ENCODE measurements around the gene BTBD10. TPM values are rescaled to one million over a fixed set of nuclear protein-coding genes. Genes with fewer than 3 reads are reported as not detected.

Gene BTBD10
- total RNA-seq, 1 experiment from 2014 or later: 18.4 TPM

DNA sequence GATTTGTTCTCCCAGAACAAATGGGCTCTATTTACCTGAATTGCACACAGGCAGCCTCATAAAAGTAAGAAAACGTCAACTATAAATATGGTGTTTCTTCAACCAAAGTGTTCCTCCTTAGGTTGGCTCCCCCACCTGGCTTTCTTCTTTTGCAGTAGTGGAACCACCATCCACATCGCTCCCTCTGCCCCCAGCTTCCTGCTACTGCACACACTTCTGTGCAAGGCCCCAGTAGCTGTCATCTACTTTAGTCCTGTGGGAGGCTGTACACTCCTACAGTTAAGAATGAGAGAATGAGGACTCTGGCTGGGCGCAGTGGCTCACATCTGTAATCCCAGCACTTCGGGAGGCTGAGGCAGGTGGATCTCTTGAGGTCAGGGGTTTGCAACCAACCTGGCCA is 95.9 kb downstream of the BTBD10 start:
- TF ChIP-seq EZH2 (IDR thresholded peaks at IDR 0.05; ENCODE audit: borderline replicate concordance, low read depth, low read length, poor library complexity, severe bottlenecking): no peak
- TF ChIP-seq, protein P1, sequence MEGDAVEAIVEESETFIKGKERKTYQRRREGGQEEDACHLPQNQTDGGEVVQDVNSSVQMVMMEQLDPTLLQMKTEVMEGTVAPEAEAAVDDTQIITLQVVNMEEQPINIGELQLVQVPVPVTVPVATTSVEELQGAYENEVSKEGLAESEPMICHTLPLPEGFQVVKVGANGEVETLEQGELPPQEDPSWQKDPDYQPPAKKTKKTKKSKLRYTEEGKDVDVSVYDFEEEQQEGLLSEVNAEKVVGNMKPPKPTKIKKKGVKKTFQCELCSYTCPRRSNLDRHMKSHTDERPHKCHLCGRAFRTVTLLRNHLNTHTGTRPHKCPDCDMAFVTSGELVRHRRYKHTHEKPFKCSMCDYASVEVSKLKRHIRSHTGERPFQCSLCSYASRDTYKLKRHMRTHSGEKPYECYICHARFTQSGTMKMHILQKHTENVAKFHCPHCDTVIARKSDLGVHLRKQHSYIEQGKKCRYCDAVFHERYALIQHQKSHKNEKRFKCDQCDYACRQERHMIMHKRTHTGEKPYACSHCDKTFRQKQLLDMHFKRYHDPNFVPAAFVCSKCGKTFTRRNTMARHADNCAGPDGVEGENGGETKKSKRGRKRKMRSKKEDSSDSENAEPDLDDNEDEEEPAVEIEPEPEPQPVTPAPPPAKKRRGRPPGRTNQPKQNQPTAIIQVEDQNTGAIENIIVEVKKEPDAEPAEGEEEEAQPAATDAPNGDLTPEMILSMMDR (conservative IDR thresholded peaks at IDR 0.05; ENCODE audit: low read depth, low read length): no peak
- Histone ChIP-seq H3K4me1 (ENCODE audit: insufficient read depth, low read length, poor library complexity, severe bottlenecking) (no peaks in the 10 kb centered on the region), H3K27ac (ENCODE audit: low read depth, low read length, poor library complexity, severe bottlenecking) (no peak overlapping the region), H3K36me3 (ENCODE audit: insufficient read depth, low read length, poor library complexity, severe bottlenecking) (no peaks in the 10 kb centered on the region), H3K4me3 (ENCODE audit: low read depth, low read length, poor library complexity, severe bottlenecking) (no peak overlapping the region), H3K9me3 (ENCODE audit: low read depth, low read length, poor library complexity, severe bottlenecking) (no peaks in the 10 kb centered on the region), H3K27me3 (replicated peaks; ENCODE audit: insufficient read depth, low read depth, low read length, poor library complexity) (no peaks in the 10 kb centered on the region)
- no TSS peak for BruUV-seq (replicated peaks)
- CTCF ChIA-PET: no interaction called here
- DNase-seq (ENCODE audit: low spot score): no peak
- POLR2A ChIA-PET (ENCODE audit: low non-redundant PET): no interaction called here
- intact Hi-C loops (cut with micrococcal nuclease; ENCODE audit: unreplicated experiment): no loop called here

DNA sequence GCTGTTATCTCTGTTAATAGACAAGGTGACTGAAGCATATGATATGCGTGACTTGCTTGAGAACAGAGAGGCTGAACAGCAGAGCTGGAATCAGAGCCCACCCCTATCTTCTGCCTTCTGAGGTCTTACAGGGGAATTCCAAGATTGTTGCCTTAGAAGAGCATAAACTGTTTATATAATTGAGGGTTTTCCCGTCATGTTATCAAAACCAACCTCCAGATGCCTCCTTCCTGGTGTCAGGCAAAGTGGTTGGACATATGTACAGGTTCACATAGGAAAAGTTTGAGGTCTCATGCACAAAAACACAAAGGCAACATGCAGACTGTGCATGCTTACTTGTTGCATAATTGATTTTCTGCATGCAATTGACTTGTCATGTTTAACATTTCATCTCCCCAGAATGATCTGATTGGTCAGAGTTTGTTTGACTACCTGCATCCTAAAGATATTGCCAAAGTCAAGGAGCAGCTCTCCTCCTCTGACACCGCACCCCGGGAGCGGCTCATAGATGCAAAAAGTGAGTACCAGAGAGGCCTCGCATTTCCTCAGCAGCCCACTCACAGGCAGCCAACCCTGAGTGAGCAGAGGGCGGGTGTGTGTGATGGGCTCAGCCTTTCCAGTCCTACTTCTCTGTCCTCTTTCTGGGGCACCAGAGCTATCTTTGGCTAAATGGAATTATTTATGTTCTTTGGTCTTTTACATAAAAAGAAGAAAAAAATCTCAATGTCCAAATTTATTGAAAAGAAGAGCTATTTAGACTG is 96.6 kb downstream of the BTBD10 start:
- no peaks in the 10 kb centered on the region for H3K27me3 ChIP-seq (replicated peaks; ENCODE audit: insufficient read depth, low read depth, low read length, poor library complexity)
- H3K4me3 ChIP-seq (ENCODE audit: low read depth, low read length, poor library complexity, severe bottlenecking): no peak overlapping the region
- POLR2A ChIA-PET (ENCODE audit: low non-redundant PET): interaction anchor here (0.5 kb wide), 1 partner anchor 159 kb away, joined by 4 read pairs; no protein-coding TSS in a partner anchor
- H3K4me1 ChIP-seq (ENCODE audit: insufficient read depth, low read length, poor library complexity, severe bottlenecking): no peaks in the 10 kb centered on the region
- no peak for TF ChIP-seq EZH2 (IDR thresholded peaks at IDR 0.05; ENCODE audit: borderline replicate concordance, low read depth, low read length, poor library complexity, severe bottlenecking)
- TF ChIP-seq, protein P1 (conservative IDR thresholded peaks at IDR 0.05; ENCODE audit: low read depth, low read length): no peak
- no peaks in the 10 kb centered on the region for H3K9me3 ChIP-seq (ENCODE audit: low read depth, low read length, poor library complexity, severe bottlenecking)
- H3K27ac ChIP-seq (ENCODE audit: low read depth, low read length, poor library complexity, severe bottlenecking): no peak overlapping the region
- intact Hi-C loops (cut with micrococcal nuclease; ENCODE audit: unreplicated experiment): no loop called here
- no TSS peak for BruUV-seq (replicated peaks)
- CTCF ChIA-PET: interaction anchor here (0.5 kb wide), 1 partner anchor 1089 kb away, joined by 6 read pairs; no protein-coding TSS in a partner anchor
- H3K36me3 ChIP-seq (ENCODE audit: insufficient read depth, low read length, poor library complexity, severe bottlenecking): no peaks in the 10 kb centered on the region
- no peak for DNase-seq (ENCODE audit: low spot score)

DNA sequence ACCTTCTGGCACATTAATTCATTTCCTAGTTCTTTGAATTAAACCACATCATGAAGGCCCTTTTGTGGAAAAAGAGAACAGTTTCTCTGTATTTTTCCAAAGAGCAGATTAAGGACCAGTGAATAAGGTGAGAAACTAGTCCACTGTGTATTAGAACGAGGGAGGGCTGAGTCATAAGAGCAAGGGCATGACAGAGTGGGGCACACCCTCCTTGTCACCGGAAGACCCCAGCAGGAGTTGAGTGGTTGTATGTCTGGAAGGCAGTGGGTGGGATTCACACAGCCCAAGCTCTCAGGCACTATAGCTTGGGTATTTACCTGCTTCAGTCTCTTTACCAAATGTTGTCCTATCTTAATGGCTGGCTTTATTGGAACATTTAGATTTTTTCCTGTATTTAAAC is 98.6 kb downstream of the BTBD10 start:
- Histone ChIP-seq H3K4me3 (ENCODE audit: low read depth, low read length, poor library complexity, severe bottlenecking) (no peak overlapping the region), H3K27me3 (replicated peaks; ENCODE audit: insufficient read depth, low read depth, low read length, poor library complexity) (no peaks in the 10 kb centered on the region), H3K4me1 (ENCODE audit: insufficient read depth, low read length, poor library complexity, severe bottlenecking) (no peaks in the 10 kb centered on the region), H3K27ac (ENCODE audit: low read depth, low read length, poor library complexity, severe bottlenecking) (no peak overlapping the region), H3K36me3 (ENCODE audit: insufficient read depth, low read length, poor library complexity, severe bottlenecking) (no peaks in the 10 kb centered on the region), H3K9me3 (ENCODE audit: low read depth, low read length, poor library complexity, severe bottlenecking) (no peaks in the 10 kb centered on the region)
- POLR2A ChIA-PET (ENCODE audit: low non-redundant PET): no interaction called here
- CTCF ChIA-PET: no interaction called here
- TF ChIP-seq, protein P1 (conservative IDR thresholded peaks at IDR 0.05; ENCODE audit: low read depth, low read length): no peak
- TF ChIP-seq EZH2 (IDR thresholded peaks at IDR 0.05; ENCODE audit: borderline replicate concordance, low read depth, low read length, poor library complexity, severe bottlenecking): no peak
- DNase-seq (ENCODE audit: low spot score): peak; percentile 51
- no TSS peak for BruUV-seq (replicated peaks)
- intact Hi-C loops (cut with micrococcal nuclease; ENCODE audit: unreplicated experiment): no loop called here

All from A673 (cell line).